C4-2B (cell line): Measurements from ENCODE around the gene PCSK1.

ENCODE experiments used
- CTCF ChIP-seq: fragments of 450-650 bp; conservative IDR thresholded peaks from 2 replicates; pipeline ENCODE4 v1.5.1; 2017; ENCODE audit warnings: mild to moderate bottlenecking
- ZFX ChIP-seq: fragments of 450-650 bp; IDR thresholded peaks from 2 replicates; pipeline ENCODE4 v1.6.1; 2017

GRCh38 chr5:96412868-96413449, 20.1 kb downstream of the PCSK1 start:
- TF ChIP-seq CTCF: no peak
- no peak for TF ChIP-seq ZFX
